HepG2 (cell line): ENCODE data around the gene ZDHHC14. TPM values are rescaled to one million over a fixed set of nuclear protein-coding genes. Genes with fewer than 3 reads are reported as not detected.

ENCODE experiments used
- ATAC-seq: fragments of 200-7000 bp; cut with Tn5 transposase; 3 replicates; pipeline ENCODE4 v1.9.1; 2020; ENCODE audit warnings: mild to moderate bottlenecking, moderate library complexity
- BruUV-seq: library from RNA; stranded (reverse); fragments of 400-500 nt; replicated peaks from 2 replicates; lab custom pipeline; 2021; lab: Mats Ljungman, UMichigan
- CTCF ChIA-PET: fragments of 300-600 bp; formaldehyde crosslinking; extraction: SDS; loops from one replicate; lab custom pipeline; 2021; ENCODE audit warnings: low total read pairs, inconsistent platforms, low intra/inter-chr PET ratio; lab: Yijun Ruan, JAX
- POLR2A ChIA-PET: fragments of 350-600 bp; sonication (Branson Sonifier 250); formaldehyde crosslinking; loops from one replicate; lab custom pipeline; 2020; ENCODE audit warnings: antibody characterized with exemption, inconsistent platforms; lab: Yijun Ruan, JAX
- DNase-seq: peaks from one replicate; pipeline ENCODE4 v3.0.0-alpha.2; 2015; ENCODE audit warnings: low spot score
- FAIRE-seq: peaks from 3 replicates; lab custom pipeline; 2011; peaks lifted over from hg19 to GRCh38; lab: Jason Lieb, UNC
- H2AFZ ChIP-seq: one replicate; pipeline ENCODE4 v1.6.1; 2011; ENCODE audit warnings: low read length, inconsistent platforms
- H3K27ac ChIP-seq: fragments of 300-600 bp; 3 replicates; pipeline ENCODE4 v1.8.0; 2011; ENCODE audit warnings: mixed run types, mild to moderate bottlenecking, mixed read lengths, low read length, inconsistent platforms; ENCODE audit not compliant: insufficient read depth; ENCODE audit errors: extremely low read length
- H3K27me3 ChIP-seq, 2 experiments: fragments of 200-600 bp in 1 of 2; 2 replicates in 1 of 2; 3 replicates in 1 of 2; pipeline versions ENCODE4 v1.6.0 to v1.8.0; 2011; ENCODE audit warnings: low read length in 2 of 2, mild to moderate bottlenecking in 2 of 2, moderate library complexity in 2 of 2, inconsistent platforms in 1 of 2; ENCODE audit not compliant: insufficient read depth in 2 of 2, control insufficient read depth in 1 of 2
- H3K36me3 ChIP-seq, 2 experiments: fragments of 200-600 bp in 1 of 2; replicated peaks in 1 of 2; 2 replicates in 1 of 2; 3 replicates in 1 of 2; pipeline versions ENCODE4 v1.5.1 to v1.8.0; 2011; ENCODE audit warnings: low read length in 2 of 2, inconsistent platforms in 1 of 2; ENCODE audit not compliant: insufficient read depth in 2 of 2, control insufficient read depth in 1 of 2
- H3K4me1 ChIP-seq: 2 replicates; pipeline ENCODE4 v1.5.1; 2012; ENCODE audit warnings: low read length, inconsistent platforms; ENCODE audit not compliant: insufficient read depth
- H3K4me2 ChIP-seq: 2 replicates; pipeline ENCODE4 v1.6.0; 2011; ENCODE audit warnings: low read depth, low read length, inconsistent platforms
- H3K4me3 ChIP-seq, 3 experiments: fragments of 200-600 bp in 1 of 3; sonication (generic), shearing (Covaris generic) in 1 of 3; replicated peaks in 1 of 3; 2 replicates each; pipeline ENCODE4 v1.5.1; 2011 to 2016; ENCODE audit warnings: low read length in 3 of 3, inconsistent platforms in 2 of 3, low read depth in 2 of 3, mild to moderate bottlenecking in 2 of 3, control low read depth in 1 of 3, mixed read lengths in 1 of 3; ENCODE audit not compliant: insufficient read depth in 1 of 3
- H3K79me2 ChIP-seq: one replicate; pipeline ENCODE4 v1.6.1; 2011; ENCODE audit warnings: low read length, inconsistent platforms; ENCODE audit not compliant: insufficient read depth
- H3K9ac ChIP-seq: 2 replicates; pipeline ENCODE4 v1.6.0; 2011; ENCODE audit warnings: mild to moderate bottlenecking, low read depth, low read length, inconsistent platforms; ENCODE audit not compliant: insufficient read depth
- H3K9me3 ChIP-seq: 2 replicates; pipeline ENCODE4 v1.5.1; 2012; ENCODE audit warnings: mild to moderate bottlenecking, low read length
- H4K20me1 ChIP-seq: 2 replicates; pipeline ENCODE4 v1.6.0; 2011; ENCODE audit warnings: inconsistent platforms, mild to moderate bottlenecking, low read length, moderate library complexity; ENCODE audit not compliant: insufficient read depth
- ATF2 ChIP-seq: sonication (generic); formaldehyde crosslinking; IDR thresholded peaks from 2 replicates; pipeline ENCODE4 v1.4.0; 2020; ENCODE audit warnings: missing genetic modification reagents
- ATF3 ChIP-seq: sonication (generic); formaldehyde crosslinking; IDR thresholded peaks from 2 replicates; pipeline ENCODE4 v1.4.0; 2020; ENCODE audit warnings: missing genetic modification reagents
- DDIT3 ChIP-seq: sonication (generic); formaldehyde crosslinking; IDR thresholded peaks from 2 replicates; pipeline ENCODE4 v1.4.0; 2020; ENCODE audit warnings: mild to moderate bottlenecking, missing genetic modification reagents
- HIVEP1 ChIP-seq: sonication (generic); formaldehyde crosslinking; IDR thresholded peaks from 2 replicates; pipeline ENCODE4 v1.4.0; 2020; ENCODE audit warnings: mild to moderate bottlenecking, missing genetic modification reagents
- REL ChIP-seq: sonication (generic); formaldehyde crosslinking; conservative IDR thresholded peaks from 2 replicates; pipeline ENCODE4 v1.8.0; 2022; ENCODE audit warnings: mild to moderate bottlenecking, missing genetic modification reagents, moderate library complexity
- SMARCC2 ChIP-seq: fragments of 450-650 bp; IDR thresholded peaks from 2 replicates; pipeline ENCODE4 v1.6.1; 2017; ENCODE audit warnings: antibody characterized with exemption, mild to moderate bottlenecking
- SNAPC5 ChIP-seq: sonication (generic); formaldehyde crosslinking; IDR thresholded peaks from 2 replicates; pipeline ENCODE4 v1.8.1; 2023; ENCODE audit warnings: mild to moderate bottlenecking, missing genetic modification reagents, borderline replicate concordance
- ZBTB26 ChIP-seq: IDR thresholded peaks from 2 replicates; pipeline ENCODE4 v1.6.1; 2016; ENCODE audit warnings: missing compliant biosample characterization, missing genetic modification reagents, borderline replicate concordance
- ZSCAN21 ChIP-seq: sonication (generic); formaldehyde crosslinking; IDR thresholded peaks from 2 replicates; pipeline ENCODE4 v1.8.0; 2022; ENCODE audit warnings: mild to moderate bottlenecking, missing genetic modification reagents, moderate library complexity, borderline replicate concordance
- WGBS: methylation state at CpG from one replicate; pipeline ENCODE4 v1.1.6; 2017; ENCODE audit warnings: low lambda C conversion rate; 5-methylcytosine and 5-hydroxymethylcytosine counted together
- in situ Hi-C: cut with HindIII; loops from 2 replicates; pipeline ENCODE4 v1.10.0; 2017; ENCODE audit warnings: low pct_unique_long_range_greater_than_20kb; ENCODE audit not compliant: extremely low pct_ligation_motif_present
- intact Hi-C: fragments of 100-400 bp; cut with micrococcal nuclease; formaldehyde crosslinking; loops from one replicate; pipeline ENCODE4 v1.10.0; 2022; ENCODE audit not compliant: unreplicated experiment
- polyA plus RNA-seq, 8 experiments: library from polyadenylated mRNA; depleted of rRNA in 3 of 8; stranded (reverse) in 7 of 8; unstranded in 1 of 8; fragments of >200 nt; fragmentation: Illumina TruSeq in 4 of 8; extraction: Trizol in 4 of 8; gene quantifications; 2 replicates each; pipeline versions ENCODE4 v1.2.1 to v1.2.3, GENCODE V29; 2011 to 2016; ENCODE audit warnings: low read depth in 4 of 8, missing spikeins in 1 of 8, mixed read lengths in 1 of 8; ENCODE audit not compliant: insufficient read depth in 1 of 8
- total RNA-seq, 5 experiments: library from RNA; depleted of rRNA; stranded (reverse); fragments of >200 nt; fragmentation: Illumina TruSeq; extraction: Trizol; gene quantifications; 2 replicates each; pipeline ENCODE4 v1.2.3, GENCODE V29; 2016; ENCODE audit warnings: low read depth in 1 of 5
- TF ChIP-seq, protein P1 (sequence below): sonication (generic); formaldehyde crosslinking; IDR thresholded peaks from 2 replicates; pipeline ENCODE4 v1.4.0; 2020; ENCODE audit warnings: missing genetic modification reagents
- TF ChIP-seq, protein P2 (sequence below): IDR thresholded peaks from 2 replicates; pipeline ENCODE4 v1.6.1; 2012; ENCODE audit warnings: low read depth, low read length, improper control_type of control experiment
- TF ChIP-seq, protein P3 (sequence below): sonication (generic); formaldehyde crosslinking; IDR thresholded peaks from 2 replicates; pipeline ENCODE4 v1.8.1; 2022; ENCODE audit warnings: mild to moderate bottlenecking, missing genetic modification reagents
- TF ChIP-seq, protein P4 (sequence below): sonication (generic); formaldehyde crosslinking; IDR thresholded peaks from 2 replicates; pipeline ENCODE4 v1.5.0; 2020; ENCODE audit warnings: missing genetic modification reagents

ZDHHC14 gene
- total and polyA plus RNA-seq, 2 of the 13 experiments (the other 11 are each of a cell fraction or from before 2014, with no cell fraction given) = 3.7 to 9.5 TPM

- POLR2A ChIA-PET = no interaction called here
- TF ChIP-seq SMARCC2 (no peak), ATF2 (CRISPR knock-in tag) (no peak), ZSCAN21 (CRISPR knock-in tag) (no peak), HIVEP1 (CRISPR knock-in tag) (no peak), ATF3 (no peak), REL (CRISPR knock-in tag) (no peak), DDIT3 (CRISPR knock-in tag) (no peak), SNAPC5 (no peak), ZBTB26 (CRISPR knock-in tag) (no peak)
- TF ChIP-seq, protein P1, sequence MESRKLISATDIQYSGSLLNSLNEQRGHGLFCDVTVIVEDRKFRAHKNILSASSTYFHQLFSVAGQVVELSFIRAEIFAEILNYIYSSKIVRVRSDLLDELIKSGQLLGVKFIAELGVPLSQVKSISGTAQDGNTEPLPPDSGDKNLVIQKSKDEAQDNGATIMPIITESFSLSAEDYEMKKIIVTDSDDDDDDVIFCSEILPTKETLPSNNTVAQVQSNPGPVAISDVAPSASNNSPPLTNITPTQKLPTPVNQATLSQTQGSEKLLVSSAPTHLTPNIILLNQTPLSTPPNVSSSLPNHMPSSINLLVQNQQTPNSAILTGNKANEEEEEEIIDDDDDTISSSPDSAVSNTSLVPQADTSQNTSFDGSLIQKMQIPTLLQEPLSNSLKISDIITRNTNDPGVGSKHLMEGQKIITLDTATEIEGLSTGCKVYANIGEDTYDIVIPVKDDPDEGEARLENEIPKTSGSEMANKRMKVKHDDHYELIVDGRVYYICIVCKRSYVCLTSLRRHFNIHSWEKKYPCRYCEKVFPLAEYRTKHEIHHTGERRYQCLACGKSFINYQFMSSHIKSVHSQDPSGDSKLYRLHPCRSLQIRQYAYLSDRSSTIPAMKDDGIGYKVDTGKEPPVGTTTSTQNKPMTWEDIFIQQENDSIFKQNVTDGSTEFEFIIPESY (CRISPR knock-in tag) = no peak
- TF ChIP-seq, protein P2, sequence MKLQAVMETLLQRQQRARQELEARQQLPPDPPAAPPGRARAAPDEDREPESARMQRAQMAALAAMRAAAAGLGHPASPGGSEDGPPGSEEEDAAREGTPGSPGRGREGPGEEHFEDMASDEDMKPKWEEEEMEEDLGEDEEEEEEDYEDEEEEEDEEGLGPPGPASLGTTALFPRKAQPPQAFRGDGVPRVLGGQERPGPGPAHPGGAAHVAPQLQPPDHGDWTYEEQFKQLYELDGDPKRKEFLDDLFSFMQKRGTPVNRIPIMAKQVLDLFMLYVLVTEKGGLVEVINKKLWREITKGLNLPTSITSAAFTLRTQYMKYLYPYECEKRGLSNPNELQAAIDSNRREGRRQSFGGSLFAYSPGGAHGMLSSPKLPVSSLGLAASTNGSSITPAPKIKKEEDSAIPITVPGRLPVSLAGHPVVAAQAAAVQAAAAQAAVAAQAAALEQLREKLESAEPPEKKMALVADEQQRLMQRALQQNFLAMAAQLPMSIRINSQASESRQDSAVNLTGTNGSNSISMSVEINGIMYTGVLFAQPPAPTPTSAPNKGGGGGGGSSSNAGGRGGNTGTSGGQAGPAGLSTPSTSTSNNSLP = no peak
- TF ChIP-seq, protein P3, sequence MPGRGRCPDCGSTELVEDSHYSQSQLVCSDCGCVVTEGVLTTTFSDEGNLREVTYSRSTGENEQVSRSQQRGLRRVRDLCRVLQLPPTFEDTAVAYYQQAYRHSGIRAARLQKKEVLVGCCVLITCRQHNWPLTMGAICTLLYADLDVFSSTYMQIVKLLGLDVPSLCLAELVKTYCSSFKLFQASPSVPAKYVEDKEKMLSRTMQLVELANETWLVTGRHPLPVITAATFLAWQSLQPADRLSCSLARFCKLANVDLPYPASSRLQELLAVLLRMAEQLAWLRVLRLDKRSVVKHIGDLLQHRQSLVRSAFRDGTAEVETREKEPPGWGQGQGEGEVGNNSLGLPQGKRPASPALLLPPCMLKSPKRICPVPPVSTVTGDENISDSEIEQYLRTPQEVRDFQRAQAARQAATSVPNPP (CRISPR knock-in tag) = no peak
- TF ChIP-seq, protein P4, sequence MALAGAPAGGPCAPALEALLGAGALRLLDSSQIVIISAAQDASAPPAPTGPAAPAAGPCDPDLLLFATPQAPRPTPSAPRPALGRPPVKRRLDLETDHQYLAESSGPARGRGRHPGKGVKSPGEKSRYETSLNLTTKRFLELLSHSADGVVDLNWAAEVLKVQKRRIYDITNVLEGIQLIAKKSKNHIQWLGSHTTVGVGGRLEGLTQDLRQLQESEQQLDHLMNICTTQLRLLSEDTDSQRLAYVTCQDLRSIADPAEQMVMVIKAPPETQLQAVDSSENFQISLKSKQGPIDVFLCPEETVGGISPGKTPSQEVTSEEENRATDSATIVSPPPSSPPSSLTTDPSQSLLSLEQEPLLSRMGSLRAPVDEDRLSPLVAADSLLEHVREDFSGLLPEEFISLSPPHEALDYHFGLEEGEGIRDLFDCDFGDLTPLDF = no peak
- TF ChIP-seq, all 625 proteins: peak for 0
- no peak for ATAC-seq
- no peak for FAIRE-seq
- CTCF ChIA-PET = no interaction called here
- no peak overlapping the region for H3K4me3 ChIP-seq
- H3K9ac ChIP-seq = no peak overlapping the region
- BruUV-seq = no TSS peak
- H2AFZ ChIP-seq = no peak overlapping the region
- H3K9me3 ChIP-seq = no peaks in the 10 kb centered on the region
- no peaks in the 10 kb centered on the region for H3K4me1 ChIP-seq
- H3K79me2 ChIP-seq = no peaks in the 10 kb centered on the region
- no peak overlapping the region for H3K4me2 ChIP-seq
- 96% methylated on average over 4 of the region's 4 CpGs for WGBS
- DNase-seq = no peak
- no peaks in the 10 kb centered on the region for H4K20me1 ChIP-seq
- 0 out of 5 replicates have a peak, but pooled peaks cover 2 to 5% of the 10 kb centered on the region in 2 experiments for H3K36me3 ChIP-seq
- intact Hi-C loops (no loop called here), in situ Hi-C loops (no loop called here)
- H3K27me3 ChIP-seq = no peaks in the 10 kb centered on the region
- no peak overlapping the region for H3K27ac ChIP-seq
Observed at GRCh38 chr6:157658301-157658700, 277.3 kb downstream of the ZDHHC14 start.
